HG03521 (cell line): ENCODE results near the gene SOX9.

Experiments
- ATAC-seq: cut with Tn5 transposase; IDR thresholded peaks from one replicate; pipeline ENCODE4 v1.9.1; 2021; ENCODE audit warnings: mild to moderate bottlenecking, moderate library complexity; ENCODE audit not compliant: unreplicated experiment

Gene SOX9

GRCh38 chr17:72120642-72121163 lies at the start of gene SOX9:
Gene SOX9 (plus strand): TSS chr17:72121020. CDS start chr17:72121392, 372 bp downstream.
- ATAC-seq = peak; percentile 81

GRCh38 chr17:72071330-72071729 lies 49.5 kb upstream of the SOX9 start:
- ATAC-seq = no peak

DNA sequence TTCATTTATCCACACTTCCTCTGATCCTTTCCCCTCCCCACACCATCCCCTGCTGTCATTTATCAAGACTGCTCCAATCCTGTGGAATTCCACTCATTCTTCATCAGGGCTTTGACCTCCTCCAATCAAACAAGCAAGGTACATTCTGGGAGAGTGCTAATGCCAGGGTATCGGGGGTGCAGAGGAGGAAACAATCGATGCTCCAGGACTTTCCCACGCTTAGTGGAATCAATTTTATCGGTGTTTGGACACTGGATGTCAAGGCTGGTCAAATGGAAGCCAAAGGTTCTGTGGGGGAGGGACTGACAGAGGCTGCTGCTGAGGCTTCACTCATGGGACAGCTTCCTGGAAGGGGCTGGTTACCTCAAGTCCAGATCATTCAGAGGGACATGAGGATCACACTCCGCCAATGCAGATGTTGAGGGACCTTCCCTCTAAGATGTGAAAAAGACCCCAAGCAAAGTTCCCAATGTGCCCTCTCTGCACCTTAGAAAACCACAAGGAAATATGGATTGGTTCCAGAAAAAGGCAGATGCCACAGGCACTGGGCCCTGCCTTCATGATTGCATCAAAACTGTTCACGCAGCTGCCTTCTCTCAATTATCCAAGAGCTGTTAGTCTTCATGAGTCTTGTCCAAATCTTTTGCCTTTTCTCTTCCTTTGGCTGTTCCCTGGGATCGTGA lies 44.7 kb upstream of the SOX9 start:
- no peak for ATAC-seq

DNA sequence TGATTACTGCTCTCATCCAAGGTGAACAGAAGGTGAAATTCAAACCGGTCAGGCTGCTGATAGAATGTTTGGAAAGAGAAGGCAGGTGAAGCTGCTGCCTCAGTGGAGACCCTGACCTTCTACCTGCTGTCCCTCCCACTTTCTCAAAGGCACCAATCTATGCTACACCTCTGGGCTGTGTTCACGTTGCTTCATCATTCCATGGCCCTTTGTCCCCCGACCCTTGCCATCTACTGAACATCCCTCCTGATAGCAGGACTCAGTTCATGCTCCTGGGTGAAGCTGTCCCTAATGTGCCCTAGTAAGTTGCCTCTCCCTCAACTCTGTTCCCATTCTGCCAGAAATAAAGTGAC lies 44.2 kb upstream of the SOX9 start:
- ATAC-seq = no peak

DNA sequence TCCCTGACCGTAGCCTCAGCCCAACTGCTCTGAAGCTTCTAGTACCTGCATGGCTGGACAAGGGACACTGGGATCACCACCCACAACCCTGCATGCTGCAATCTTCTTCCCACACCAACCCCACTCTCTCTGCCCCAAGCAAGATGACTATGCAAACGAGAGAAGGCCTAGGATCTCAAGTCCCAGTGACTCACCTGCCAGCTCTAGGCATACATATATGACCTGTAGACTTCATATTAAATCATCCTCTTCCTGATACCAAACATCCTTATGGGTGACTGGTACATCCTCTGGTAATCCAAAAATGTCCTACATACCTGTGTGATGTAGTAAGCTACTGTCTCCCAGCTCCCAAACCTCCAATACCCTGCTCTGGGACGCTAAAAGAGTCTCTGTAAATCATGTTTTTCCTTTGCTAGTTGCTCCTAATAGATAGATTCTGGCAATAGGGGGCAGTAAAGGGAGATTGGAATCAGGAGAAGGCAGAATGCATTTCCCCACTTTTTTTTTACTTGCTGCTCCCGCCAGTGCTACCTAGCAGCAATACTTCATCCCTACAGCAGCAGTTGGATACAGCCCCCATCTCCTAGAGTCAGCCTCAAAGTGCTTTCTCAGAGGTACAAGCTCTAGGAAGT lies 43.4 kb upstream of the SOX9 start:
- no peak for ATAC-seq

DNA sequence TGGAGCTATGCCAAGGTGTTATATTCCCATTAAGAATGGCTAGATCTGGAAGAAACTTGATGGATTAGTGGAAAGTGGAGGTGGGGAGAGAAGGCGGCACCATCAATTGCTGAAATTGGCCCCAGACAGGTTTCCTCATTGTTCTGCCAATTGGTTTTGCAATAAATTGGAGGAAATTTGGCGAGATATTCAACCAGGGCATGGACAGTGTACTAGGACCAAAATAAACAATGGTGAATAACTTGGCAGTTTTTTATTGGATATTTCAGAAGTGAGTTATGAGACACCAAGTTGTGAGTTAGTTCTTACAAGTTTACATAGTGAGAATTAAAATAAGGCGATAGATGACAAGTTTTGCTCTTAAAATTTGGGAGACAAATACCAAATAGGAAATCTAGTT lies 41.1 kb upstream of the SOX9 start:
- no peak for ATAC-seq

DNA sequence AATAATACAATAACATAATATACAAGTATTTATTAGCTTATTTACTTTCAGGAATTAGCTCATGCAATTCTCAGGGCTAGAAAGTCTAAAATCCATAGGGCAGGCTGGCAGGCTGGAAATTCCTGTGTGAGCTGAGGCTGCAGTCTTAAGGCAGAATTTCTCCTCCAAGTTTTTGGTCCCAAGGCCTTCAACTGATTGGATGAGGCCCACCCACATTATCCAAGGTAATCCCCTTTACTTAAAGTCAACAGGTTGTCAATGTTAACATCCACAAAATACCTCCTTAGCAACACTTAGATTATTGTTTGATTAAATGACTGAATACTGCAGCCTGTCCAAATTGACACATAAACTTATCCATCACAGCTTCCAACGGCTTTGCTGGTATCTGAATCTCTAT lies 32.9 kb upstream of the SOX9 start:
- ATAC-seq = no peak

DNA sequence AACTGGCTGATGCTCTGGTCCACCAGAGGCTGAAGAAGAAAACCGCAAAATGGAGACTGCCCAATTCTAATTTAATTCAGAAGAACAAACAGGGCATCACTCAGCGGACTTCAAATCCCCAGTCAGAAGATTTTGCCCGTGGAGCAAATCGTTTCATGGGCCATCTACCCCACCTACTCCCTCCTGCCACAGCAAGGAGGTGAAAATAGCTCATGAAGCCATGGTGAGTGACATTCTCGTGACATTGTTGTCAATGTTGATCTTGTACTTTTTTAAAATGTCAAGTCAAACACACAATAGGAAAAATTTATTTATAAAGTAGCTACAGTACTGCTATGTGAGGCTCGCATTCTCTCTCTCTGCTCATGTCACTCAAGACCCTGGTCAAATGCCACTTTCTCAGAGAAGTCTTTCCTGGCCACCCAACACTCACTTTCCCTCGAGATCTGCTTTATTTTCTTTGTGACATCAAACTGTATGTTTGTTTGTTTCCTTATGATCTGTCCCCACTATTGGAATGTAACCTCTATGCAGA lies 31.3 kb upstream of the SOX9 start:
- no peak for ATAC-seq

- no peak for ATAC-seq
Measured at GRCh38 chr17:72090108-72090507, 30.7 kb upstream of the SOX9 start.

DNA sequence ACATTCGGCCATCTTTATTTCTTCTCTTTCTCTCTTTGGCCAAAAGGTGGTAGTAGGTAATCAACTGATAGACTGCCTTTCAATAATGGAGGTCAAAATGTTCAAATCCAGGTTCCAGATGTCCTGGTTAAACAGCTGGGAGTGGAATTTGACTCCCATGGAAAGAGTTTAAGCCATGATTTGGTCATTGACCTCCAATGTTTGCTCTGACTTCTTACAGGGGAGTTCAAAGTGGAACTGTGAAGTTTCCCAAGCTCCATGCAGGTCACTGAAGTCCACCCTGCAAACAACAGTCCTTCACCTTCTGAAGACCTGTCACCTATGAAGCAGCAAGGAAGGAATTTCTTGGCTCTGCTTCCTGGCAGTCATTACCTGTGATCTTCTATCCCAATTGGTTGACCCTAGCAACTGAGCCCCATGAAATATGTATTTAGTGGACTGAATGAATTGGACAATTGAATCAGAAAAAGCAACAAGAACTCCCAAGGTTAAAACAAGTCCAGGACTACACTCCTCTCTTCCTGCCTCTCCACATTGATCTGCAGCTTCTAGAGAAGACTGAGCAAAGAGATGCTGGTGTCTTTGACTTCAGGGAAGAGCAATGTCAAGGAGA lies 28.0 kb upstream of the SOX9 start:
- no peak for ATAC-seq

DNA sequence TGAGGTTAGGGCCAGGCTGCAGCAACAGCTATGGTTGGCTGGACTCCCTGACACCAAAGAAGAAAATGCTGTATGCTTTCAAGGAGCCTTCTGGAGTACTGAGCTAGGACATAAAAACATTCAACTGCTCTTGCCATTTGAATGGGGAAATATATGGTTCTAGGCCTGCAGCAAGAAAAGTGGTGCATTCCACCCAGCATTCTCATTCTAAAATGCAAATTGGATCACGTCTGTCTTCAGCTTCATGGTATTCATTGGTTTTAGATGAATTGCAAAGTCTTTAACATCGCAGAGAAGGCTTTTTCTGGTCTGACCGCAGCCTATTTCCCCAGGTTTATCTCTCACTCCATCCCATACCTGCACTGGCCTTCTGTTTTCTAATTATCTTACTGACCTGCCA lies 27.1 kb upstream of the SOX9 start:
- no peak for ATAC-seq

- no peak for ATAC-seq
Measured at GRCh38 chr17:72095316-72095715, 25.5 kb upstream of the SOX9 start.

DNA sequence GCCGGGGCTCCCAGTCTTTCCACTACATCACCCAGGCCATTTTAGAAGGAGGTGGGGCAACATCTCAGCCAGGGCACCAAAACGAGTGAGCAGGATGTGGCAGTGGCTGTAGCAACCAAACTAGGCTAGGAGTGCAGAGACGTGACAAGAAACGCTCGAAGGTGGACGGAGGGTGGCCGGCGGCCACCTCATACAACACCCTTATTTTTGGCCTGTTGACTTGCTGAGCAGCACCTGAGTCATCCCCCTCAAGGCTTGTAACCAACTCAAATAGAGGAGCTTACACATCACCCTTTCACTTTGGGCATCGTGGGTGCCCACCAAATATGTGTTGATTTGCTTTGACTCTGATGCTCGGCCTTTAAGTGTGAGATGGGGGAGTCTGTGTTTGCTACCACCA lies 23.7 kb upstream of the SOX9 start:
- no peak for ATAC-seq

DNA sequence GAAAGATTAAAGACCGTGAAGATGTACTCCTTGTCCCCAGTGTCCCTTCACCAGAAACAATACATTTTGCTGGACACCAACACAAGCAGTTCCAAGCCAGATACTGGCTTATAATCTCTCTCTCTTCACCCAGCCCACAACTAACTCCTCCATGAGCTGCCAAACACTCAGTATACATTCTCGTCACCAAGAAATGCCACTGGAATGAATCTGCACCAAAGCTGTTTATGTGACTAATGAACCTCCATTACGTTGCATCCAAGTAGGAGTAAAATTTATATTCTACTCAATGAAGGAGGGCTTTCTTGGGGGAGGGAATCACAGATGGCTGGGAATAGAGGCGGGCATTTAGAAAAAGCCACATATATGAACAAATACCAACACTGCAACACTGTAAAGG lies 20.9 kb upstream of the SOX9 start:
- ATAC-seq = no peak

GRCh38 chr17:72100470-72100869 lies 20.4 kb upstream of the SOX9 start:
- no peak for ATAC-seq

- ATAC-seq = no peak
Measured at GRCh38 chr17:72101526-72101925, 19.3 kb upstream of the SOX9 start.

DNA sequence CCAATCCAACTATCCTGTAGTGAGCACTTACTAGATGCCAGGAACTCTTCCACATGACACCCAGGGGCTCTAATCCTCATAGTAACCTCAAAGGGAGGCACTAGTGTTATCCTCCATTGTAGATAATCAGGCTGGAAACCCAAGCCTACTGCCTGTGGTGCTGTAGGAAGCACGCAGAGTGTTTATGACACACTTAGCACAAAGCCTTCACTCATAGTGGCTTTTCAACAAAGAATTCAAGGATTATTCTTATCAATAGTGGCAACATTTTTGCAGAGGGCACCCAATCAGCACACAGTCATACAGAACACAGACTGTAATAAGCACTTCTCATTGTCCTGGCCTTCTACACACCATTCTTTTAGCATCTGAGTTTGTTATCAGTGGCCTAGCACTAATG lies 18.5 kb upstream of the SOX9 start:
- ATAC-seq = no peak

- no peak for ATAC-seq
Measured at GRCh38 chr17:72104164-72104862, 16.5 kb upstream of the SOX9 start.

- no peak for ATAC-seq
Measured at GRCh38 chr17:72104863-72105234, 16.0 kb upstream of the SOX9 start.

GRCh38 chr17:72107100-72107499 lies 13.7 kb upstream of the SOX9 start:
- no peak for ATAC-seq

DNA sequence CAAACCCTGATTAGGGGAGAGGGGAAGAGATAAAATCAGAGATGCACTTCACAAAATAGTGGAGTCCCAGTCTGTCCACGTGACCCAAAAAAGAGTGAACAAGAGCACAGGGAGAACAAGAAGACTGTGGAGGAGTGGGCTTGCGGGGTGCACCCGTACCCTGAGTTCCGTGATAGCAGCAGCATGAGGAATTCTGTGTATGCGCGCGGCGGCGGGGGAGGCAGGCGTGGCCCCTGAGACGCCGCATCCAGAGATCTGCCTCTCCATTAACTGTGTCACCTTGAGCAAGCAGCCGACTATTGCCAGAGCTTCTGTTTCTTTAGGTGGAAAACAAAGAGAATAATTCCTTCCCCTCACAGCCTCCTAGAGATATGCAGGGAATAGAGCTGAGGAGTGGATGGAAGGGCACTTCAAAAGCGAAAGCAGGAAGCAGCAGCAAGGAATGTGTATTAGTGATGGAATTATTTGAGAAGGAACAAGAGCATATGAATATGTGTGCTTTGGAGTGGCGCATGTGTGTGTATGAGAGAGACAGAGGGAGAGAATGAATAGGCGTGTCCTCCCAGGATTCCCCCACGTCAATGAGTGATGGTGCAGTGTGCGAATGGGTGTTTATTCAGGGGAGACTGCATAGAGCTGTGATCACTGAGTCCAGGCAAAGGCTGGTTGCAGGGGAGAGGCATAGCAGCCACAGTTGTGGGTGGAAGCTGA lies 10.4 kb upstream of the SOX9 start:
- no peak for ATAC-seq
